NCI-H187 (cell line): Measurements from ENCODE around the gene MACROD2.

Source experiments
- DNase-seq, 2 experiments: peaks; one replicate each; lab custom pipeline; 2025; lab: John Stamatoyannopoulos, UW

MACROD2 gene

DNA sequence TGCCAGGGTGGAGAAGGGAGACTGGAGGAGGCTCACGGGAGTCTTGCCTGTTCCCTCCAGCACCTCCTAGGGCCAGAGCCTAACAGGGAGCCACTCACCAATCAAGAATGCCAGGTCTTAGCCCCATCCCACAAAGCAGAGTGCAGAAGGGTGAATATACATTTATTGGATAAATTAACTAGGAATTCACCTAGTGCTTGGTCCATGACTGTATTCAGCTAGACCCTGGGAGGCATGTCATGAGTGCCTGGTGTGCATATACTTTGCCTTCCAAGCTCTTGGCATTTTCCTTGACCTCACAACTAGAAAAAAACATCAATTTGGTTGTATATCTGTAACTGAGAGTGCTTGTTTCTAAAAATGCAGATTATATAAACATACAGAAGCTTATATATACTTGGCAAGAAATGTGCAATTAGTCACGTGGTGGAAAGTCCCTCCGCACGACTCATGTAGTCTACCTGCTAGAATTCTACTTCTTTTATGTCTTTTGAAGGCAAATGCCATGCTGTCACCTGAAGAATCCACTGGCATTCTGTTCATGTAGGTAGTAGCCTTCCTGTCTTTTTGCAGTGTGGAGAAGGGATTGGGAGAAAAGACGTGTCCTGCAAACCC, 1586.9 kb downstream of the MACROD2 start:
- no peak for DNase-seq

DNA sequence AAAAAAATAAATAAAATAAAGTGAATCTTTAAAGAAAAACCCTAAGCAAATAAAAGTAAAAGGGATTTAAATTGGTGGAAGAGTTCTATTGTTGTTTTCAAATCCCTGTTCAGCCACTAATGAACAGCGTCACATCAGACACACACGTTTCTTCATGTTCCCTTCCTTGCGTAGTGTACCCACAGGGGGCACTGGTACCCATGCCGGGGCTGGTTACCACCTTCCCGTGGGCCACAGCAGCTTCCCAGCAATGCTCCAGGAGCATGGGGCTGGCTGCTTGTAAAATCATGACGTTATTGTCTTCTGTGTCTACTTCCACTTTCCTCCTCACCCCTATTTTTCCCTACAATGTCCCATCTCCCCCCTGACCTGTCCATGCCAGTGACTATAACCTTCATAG, 1589.2 kb downstream of the MACROD2 start:
- no peak for DNase-seq

GRCh38 chr20:15593081-15593480, 1597.8 kb downstream of the MACROD2 start:
- DNase-seq = no peak

DNA sequence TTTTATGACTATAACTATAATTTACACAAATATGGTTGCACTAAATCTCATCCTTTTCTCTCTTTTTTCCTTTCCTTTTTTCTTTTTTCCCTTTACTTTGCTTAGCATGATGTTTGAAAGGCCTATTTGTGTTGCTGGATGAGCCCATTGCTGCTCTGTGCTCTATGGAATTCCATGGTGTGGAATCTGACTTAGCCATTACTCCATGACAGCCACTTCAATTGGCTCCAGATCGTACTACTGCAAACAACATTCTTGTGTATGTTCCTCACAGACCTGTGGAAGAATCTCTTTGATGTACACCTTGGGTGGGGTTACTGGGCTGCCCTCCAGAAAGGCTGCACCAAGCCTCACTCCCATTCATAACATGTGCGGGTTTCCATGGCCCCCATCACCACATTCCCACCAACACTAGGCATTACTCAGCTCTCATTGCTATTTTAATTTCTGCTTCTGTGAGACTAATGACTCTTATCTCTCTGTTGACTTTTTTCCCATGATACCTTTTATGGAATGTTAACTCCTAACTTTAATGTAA, 1598.9 kb downstream of the MACROD2 start:
- DNase-seq = no peak

DNA sequence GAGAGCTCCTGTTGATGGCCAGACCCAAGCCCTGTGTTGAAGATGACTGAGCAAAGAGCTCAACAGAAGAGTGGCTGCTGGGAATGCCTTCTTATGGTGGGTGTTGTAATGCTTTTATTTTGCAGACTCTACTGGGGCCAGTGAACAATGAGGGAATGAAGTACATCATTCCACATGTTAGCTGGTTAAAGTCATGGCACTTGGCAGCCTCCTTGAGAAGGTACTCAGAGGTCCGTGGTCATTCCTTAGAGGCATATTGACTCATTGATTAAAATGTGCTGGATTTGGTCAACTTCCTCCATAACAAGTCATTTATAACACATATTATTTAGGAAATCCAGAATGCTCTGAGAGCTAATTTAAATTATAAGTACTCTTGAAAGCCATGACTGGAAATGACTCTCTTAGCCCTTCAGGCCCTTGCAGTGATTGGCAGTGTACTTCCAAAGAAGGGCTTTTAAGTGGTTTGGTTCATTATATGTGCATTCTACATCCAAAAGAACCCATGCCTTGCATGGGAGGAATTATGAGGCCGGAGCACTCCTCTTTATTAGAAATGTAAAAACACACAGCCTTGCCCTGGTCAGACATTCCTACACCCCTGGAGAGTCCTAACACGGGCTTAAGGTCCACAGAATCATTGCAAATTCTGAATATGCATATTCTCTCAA, 1601.0 kb downstream of the MACROD2 start:
- peak; percentile 5 to 30 for DNase-seq

DNA sequence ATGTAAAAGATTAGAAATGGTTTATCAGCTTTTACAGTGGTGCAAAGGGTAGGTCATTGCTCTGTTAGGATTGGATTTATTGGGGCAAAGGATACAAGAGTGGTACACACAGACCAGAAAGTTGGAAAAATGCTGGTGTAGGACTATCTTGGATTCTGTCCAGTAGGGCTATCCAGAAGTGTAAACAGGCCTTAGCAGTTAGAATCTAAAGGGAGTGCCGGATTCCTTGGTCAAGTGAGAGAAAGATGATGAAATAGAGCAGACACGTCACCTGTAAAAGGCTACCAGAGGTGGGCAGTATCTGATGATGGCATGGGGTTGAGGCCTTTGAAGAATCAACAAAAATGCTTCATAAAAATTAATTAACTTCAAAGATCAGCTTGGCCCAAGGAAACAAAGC, 1602.0 kb downstream of the MACROD2 start:
- no peak for DNase-seq

DNA sequence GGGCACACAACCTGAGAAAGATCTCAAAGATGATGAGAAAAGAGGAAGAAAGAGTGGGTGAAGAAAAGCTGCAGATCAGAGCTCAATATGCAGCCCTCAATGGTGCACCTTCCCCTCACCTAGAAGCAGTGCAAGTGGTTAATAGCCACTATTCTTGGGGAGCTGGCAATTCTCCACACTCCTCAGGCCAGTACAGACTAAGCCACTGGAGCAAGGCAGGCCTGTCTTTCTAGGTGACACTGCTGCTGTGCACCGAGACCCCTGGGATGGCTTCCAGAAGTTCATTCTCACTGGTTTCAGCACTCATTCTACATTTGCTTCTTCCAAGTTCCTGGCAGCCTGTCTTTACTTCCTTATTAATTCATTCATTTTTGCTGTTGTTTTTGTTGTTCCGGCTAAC, 1604.6 kb downstream of the MACROD2 start:
- no peak for DNase-seq

DNA sequence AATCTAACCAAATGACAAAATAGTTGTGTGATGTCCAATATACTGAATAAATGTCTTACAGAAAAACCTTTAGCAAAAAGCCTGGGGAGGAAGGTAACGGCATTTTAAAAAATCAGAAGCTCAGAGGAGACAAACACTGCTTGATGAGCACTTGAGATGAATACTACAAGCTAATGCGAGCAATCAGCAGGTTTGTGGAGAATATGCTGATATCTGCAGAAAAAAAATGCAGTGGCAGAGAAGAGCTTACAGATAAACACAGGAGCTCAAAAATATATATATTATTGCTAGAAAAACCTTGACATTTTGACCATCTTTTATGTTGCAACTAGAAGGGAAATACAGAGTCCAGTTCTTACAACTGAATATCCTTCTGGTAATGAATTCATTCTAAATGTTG, 1605.2 kb downstream of the MACROD2 start:
- no peak for DNase-seq

DNA sequence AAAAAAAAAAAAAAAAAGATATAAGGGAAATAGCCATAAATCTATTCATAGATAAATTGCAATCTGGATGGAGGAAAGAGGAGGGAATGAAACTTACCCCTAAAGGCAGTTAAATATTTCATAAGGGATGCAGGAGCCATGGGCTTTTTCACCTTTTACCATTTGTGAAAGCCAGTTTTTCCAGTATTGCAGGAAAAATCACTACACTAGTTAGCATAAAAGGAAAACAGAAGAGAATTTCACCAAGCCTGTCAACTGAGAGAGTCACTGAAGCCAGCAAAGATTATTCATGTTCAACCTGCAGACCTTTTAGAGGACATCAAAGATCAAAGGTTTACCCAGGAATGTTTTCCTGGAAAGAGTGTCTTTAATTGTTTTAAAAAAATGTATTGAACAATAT, 1608.2 kb downstream of the MACROD2 start:
- DNase-seq = no peak

DNA sequence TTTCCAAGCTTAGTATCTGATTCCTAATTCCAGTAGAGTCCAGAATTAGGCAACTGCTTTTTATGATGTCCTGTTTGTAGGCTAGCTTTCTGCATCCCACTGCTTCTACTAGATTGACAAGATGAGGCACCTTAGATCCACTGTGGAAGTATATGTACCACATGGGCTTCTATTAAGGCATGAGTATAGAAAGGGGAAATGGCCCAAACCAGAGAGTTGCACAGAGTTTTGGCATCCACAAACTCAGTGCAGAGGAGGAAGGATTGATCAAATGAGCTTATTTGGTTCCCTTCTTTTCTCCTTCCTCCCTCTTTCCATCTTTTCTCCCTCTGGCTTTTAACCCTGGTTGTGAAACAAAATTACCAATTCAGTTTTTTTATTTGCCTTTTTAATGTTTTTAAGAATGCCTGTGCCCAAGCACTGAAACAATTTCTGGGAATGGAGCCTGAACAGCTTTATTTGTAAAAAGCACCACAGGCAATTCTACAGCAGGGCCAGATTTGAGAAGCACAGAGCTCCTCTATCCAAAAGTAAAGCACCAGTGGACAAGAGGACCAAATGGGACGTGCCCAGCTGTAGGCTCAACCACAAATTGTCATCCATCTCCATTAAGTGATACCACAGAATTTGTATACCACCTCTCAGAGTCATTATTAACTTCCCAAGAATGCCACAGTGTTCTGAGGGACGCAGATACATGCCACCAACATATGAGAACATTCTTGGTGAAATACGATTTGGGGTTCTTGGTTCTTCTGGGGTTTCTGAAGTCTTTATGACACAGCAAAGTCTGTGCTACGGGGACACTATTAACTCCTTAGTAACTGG, 1608.9 kb downstream of the MACROD2 start:
- DNase-seq = no peak

DNA sequence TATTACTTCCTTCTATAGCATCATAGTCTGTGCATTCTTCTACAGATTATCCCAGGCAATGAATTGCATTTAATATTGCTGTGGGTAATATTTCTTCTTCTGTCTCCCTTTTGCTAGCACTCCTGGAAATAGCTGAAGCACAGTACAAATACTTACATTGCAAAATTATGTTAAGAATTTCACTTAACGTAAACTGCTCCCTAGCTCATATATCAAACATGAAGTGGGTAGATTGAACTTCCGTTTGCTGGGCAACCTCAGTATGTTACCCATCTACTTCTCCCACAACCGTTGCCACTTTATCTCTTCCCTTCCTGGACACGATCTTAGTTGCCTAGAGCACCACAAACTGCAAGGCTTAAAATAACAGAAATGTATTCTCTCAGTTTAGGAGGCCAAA, 1614.6 kb downstream of the MACROD2 start:
- DNase-seq = no peak

- DNase-seq = no peak
Measured at GRCh38 chr20:15610787-15611186, 1615.5 kb downstream of the MACROD2 start.

GRCh38 chr20:15611541-15611940, 1616.2 kb downstream of the MACROD2 start:
- no peak for DNase-seq

- DNase-seq = no peak
Measured at GRCh38 chr20:15612198-15612597, 1616.9 kb downstream of the MACROD2 start.

DNA sequence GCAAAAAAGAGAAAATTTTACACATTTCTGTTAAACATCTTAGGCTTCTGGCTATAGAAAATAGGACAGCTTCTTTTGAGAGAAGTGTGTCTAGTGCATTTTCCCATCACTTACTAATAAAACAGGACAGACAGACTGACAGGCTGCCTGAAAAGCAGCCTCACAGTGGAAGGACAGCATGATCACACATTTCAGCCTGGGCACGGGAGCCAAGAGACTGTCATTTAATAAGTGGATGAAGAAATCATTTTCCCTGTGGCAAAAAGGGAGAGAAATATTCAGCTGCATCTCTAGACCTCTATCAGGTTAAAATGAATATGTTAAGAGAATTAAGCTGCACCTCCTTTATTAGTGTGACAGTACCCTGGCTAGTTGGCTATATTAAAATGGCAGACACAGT, 1617.5 kb downstream of the MACROD2 start:
- DNase-seq = no peak

- no peak for DNase-seq
Measured at GRCh38 chr20:15613530-15613929, 1618.2 kb downstream of the MACROD2 start.

- DNase-seq = no peak
Measured at GRCh38 chr20:15616626-15617025, 1621.3 kb downstream of the MACROD2 start.

- DNase-seq = no peak
Measured at GRCh38 chr20:15618110-15618509, 1622.8 kb downstream of the MACROD2 start.

GRCh38 chr20:15618912-15619311, 1623.6 kb downstream of the MACROD2 start:
- no peak for DNase-seq

GRCh38 chr20:15619341-15619740, 1624.0 kb downstream of the MACROD2 start:
- no peak for DNase-seq

DNA sequence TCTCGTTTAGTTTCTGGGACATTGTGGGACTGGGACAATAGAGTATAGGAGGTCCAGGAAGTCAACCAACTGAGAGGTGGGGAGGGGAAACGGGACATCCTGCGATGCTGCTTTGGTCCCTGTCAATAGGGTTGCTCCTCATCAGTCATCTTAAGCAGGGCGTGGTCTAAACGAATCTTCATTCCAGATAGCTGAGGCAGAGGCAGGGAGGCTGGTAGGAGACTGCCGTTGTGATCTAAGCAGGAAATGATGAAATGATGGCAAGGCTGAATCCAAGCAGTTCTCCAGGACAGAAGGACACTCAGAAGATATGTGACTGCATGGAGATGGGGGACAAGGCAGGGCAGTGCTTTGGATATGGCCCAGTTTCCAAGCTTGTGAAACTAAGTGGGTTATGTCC, 1624.5 kb downstream of the MACROD2 start:
- no peak for DNase-seq

- DNase-seq = no peak
Measured at GRCh38 chr20:15622368-15622767, 1627.1 kb downstream of the MACROD2 start.

DNA sequence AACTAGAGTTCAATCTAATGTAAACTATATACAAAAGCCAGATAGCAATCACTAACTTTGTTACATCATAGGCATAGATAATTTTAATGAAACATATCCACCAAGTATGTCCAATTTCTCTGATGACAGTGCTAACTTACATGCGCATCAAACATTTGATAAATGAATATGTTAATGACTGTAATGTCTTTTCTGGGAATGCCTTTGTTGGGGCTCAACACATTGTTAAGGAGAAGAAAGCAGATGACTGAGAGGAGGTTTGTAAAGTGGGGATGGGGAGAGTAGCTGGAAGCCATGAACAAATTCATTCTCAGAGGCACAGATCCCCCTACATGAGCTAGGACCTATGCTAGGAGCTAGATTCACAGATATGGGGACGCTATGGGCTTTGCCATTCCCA, 1627.9 kb downstream of the MACROD2 start:
- DNase-seq = no peak
